ENCODE data around the gene SLC38A6. TPM values are rescaled to one million over a fixed set of nuclear protein-coding genes. Genes with fewer than 3 reads are reported as not detected.

The SLC38A6 gene
- total and polyA plus RNA-seq, 2 of the 8 experiments (the other 6 are each of a cell fraction or from before 2014, with no cell fraction given), result 8.1 to 9.8 TPM

DNA sequence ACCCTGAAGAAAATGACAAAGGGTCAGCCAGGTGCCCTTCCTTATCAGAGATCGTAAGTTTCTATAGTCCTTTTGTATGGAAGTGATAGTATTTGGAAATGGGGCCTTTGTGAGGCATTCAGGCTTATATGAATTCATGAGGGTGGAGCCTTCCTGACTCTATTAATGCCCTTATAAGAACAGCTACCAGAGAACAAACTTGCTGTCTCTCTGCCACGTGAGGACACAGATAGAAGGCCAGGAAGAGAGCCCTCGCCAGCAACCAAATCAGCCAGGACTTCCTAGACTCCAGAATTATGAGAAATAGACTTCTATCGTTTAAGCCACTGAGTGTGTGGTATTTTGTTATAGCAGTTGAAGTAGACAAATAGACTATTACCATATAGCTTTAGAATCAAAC, 36.8 kb upstream of the SLC38A6 start:
- Histone ChIP-seq H3K79me2 (ENCODE audit: control insufficient read depth in 1 of 2, insufficient read depth in 2 of 2, low read length in 2 of 2) (no peaks in the 10 kb centered on the region), H3K27me3 (replicated peaks in 1 of 4; ENCODE audit: control insufficient read depth in 3 of 4, extremely low read depth in 1 of 4, insufficient read depth in 3 of 4, low read length in 3 of 4) (no peaks in the 10 kb centered on the region), H3K18ac (ENCODE audit: extremely low read depth, low read length) (no peak overlapping the region), H3K27ac (ENCODE audit: low read depth, low read length) (no peak overlapping the region), H2BK12ac (ENCODE audit: low read depth, low read length) (no peak overlapping the region), H3K36me3 (ENCODE audit: control insufficient read depth in 2 of 4, insufficient read depth in 4 of 4, low read length in 3 of 4) (no peaks in the 10 kb centered on the region), H3K4me2 (ENCODE audit: insufficient read depth in 1 of 2, low read depth in 2 of 2, low read length in 2 of 2) (no peak overlapping the region), H3K56ac (replicated peaks; ENCODE audit: insufficient read length, low read depth, low read length) (no peak overlapping the region), H3K23me2 (ENCODE audit: low read depth, low read length) (no peaks in the 10 kb centered on the region), H2BK15ac (ENCODE audit: low read length) (no peak overlapping the region), H4K5ac (ENCODE audit: insufficient read length, low read depth, low read length) (no peak overlapping the region), H3K23ac (ENCODE audit: insufficient read length) (no peak overlapping the region), H2BK5ac (ENCODE audit: low read depth, low read length) (no peak overlapping the region), H2AFZ (ENCODE audit: low read length) (no peak overlapping the region), H3K9me3 (ENCODE audit: insufficient read depth in 2 of 2, low read depth in 1 of 2, low read length in 1 of 2) (no peaks in the 10 kb centered on the region), H3K14ac (ENCODE audit: insufficient read length) (no peak overlapping the region), H3K4me1 (replicated peaks in 1 of 4; ENCODE audit: control insufficient read depth in 3 of 4, insufficient read depth in 4 of 4, low read length in 3 of 4) (peaks cover 0 to 2% (median 0%) of the 10 kb centered on the region in 4 experiments; a peak in 1 of 7 replicates), H4K8ac (ENCODE audit: extremely low read depth, insufficient read depth, low read length) (no peak overlapping the region), H3K79me1 (ENCODE audit: low read depth, low read length) (no peaks in the 10 kb centered on the region), H2BK120ac (replicated peaks; ENCODE audit: low read depth, low read length) (no peak overlapping the region), H2BK20ac (ENCODE audit: low read length) (no peak overlapping the region), H3K9ac (replicated peaks in 1 of 4; ENCODE audit: extremely low read depth in 1 of 4, low read depth in 3 of 4, low read length in 3 of 4) (no peak overlapping the region), H4K20me1 (replicated peaks in 1 of 2; ENCODE audit: control insufficient read depth in 1 of 2, insufficient read depth in 2 of 2, low read length in 2 of 2) (no peaks in the 10 kb centered on the region), H2AK5ac (ENCODE audit: low read depth, low read length) (no peak overlapping the region), H3K4me3 (ENCODE audit: extremely low read depth in 1 of 4, insufficient read depth in 2 of 4, low read depth in 3 of 4, low read length in 4 of 4) (no peak overlapping the region), H3K4ac (replicated peaks; ENCODE audit: insufficient read length, low read depth, low read length) (no peak overlapping the region), H4K91ac (replicated peaks; ENCODE audit: insufficient read length, low read length) (no peak overlapping the region)
- DNase-seq (ENCODE audit: low read depth in 1 of 2, low spot score in 2 of 2) (no peak), FAIRE-seq (no peak)
- CTCF ChIA-PET (ENCODE audit: partially characterized antibody), result interaction anchor here (1.5 kb wide), 1 partner anchor 10 kb away, joined by 3 read pairs; no protein-coding TSS in a partner anchor
- WGBS, 2 experiments (ENCODE audit: extremely low coverage in 1 of 2, insufficient coverage in 1 of 2, insufficient read length in 1 of 2, insufficient replicate concordance in 2 of 2, low coverage in 1 of 2, low lambda C conversion rate in 2 of 2, missing lambda C conversion rate in 1 of 2), result 81% methylated on average over 4 of the region's 4 CpGs; no CpG with 5 or more reads in 1 of the 2 experiments
- POLR2A ChIA-PET (ENCODE audit: partially characterized antibody), result no interaction called here
- no peak for TF ChIP-seq ZNF274 (IDR thresholded peaks at IDR 0.05; ENCODE audit: borderline replicate concordance, extremely low read depth, low read length)
- no peak for TF ChIP-seq HDAC2 (IDR thresholded peaks at IDR 0.05; ENCODE audit: borderline replicate concordance in 1 of 2, low read depth in 2 of 2, low read length in 2 of 2)
- TF ChIP-seq BCL11A (IDR thresholded peaks at IDR 0.05; ENCODE audit: low read depth in 2 of 2, low read length in 2 of 2), result no peak
- TF ChIP-seq RNF2 (IDR thresholded peaks at IDR 0.05; ENCODE audit: borderline replicate concordance, low read depth, low read length, missing control alignments, poor library complexity, severe bottlenecking), result no peak
- TF ChIP-seq NRF1 (IDR thresholded peaks at IDR 0.05; ENCODE audit: low read depth, low read length), result no peak
- TF ChIP-seq CREB1 (IDR thresholded peaks at IDR 0.05), result no peak
- no peak for TF ChIP-seq SIN3A (conservative IDR thresholded peaks at IDR 0.05 in 1 of 2, IDR thresholded peaks at IDR 0.05 in 1 of 2; ENCODE audit: low read depth in 1 of 2, low read length in 2 of 2)
- no peak for TF ChIP-seq JUN (IDR thresholded peaks at IDR 0.05; ENCODE audit: low read depth, low read length)
- no peak for TF ChIP-seq RXRA (IDR thresholded peaks at IDR 0.05; ENCODE audit: insufficient read depth, low read depth, low read length)
- no peak for TF ChIP-seq CTBP2 (IDR thresholded peaks at IDR 0.05; ENCODE audit: borderline replicate concordance, insufficient read depth, insufficient read length, low read length)
- TF ChIP-seq FOSL1 (IDR thresholded peaks at IDR 0.05; ENCODE audit: insufficient read depth, low read depth, low read length), result no peak
